HG03558 (cell line): Measurements from ENCODE around the gene STK31.
"Not testable (repeated sequence)": the region's sequence is repeated elsewhere in the genome, so short reads cannot be mapped to it uniquely, and the experiment has no call there.

Source experiments
- ATAC-seq: cut with Tn5 transposase; IDR thresholded peaks from one replicate; pipeline ENCODE4 v1.9.1; 2021; ENCODE audit warnings: moderate number of reproducible peaks; ENCODE audit not compliant: unreplicated experiment; ENCODE audit errors: extremely low read depth

Gene STK31, protein sequence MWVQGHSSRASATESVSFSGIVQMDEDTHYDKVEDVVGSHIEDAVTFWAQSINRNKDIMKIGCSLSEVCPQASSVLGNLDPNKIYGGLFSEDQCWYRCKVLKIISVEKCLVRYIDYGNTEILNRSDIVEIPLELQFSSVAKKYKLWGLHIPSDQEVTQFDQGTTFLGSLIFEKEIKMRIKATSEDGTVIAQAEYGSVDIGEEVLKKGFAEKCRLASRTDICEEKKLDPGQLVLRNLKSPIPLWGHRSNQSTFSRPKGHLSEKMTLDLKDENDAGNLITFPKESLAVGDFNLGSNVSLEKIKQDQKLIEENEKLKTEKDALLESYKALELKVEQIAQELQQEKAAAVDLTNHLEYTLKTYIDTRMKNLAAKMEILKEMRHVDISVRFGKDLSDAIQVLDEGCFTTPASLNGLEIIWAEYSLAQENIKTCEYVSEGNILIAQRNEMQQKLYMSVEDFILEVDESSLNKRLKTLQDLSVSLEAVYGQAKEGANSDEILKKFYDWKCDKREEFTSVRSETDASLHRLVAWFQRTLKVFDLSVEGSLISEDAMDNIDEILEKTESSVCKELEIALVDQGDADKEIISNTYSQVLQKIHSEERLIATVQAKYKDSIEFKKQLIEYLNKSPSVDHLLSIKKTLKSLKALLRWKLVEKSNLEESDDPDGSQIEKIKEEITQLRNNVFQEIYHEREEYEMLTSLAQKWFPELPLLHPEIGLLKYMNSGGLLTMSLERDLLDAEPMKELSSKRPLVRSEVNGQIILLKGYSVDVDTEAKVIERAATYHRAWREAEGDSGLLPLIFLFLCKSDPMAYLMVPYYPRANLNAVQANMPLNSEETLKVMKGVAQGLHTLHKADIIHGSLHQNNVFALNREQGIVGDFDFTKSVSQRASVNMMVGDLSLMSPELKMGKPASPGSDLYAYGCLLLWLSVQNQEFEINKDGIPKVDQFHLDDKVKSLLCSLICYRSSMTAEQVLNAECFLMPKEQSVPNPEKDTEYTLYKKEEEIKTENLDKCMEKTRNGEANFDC

DNA sequence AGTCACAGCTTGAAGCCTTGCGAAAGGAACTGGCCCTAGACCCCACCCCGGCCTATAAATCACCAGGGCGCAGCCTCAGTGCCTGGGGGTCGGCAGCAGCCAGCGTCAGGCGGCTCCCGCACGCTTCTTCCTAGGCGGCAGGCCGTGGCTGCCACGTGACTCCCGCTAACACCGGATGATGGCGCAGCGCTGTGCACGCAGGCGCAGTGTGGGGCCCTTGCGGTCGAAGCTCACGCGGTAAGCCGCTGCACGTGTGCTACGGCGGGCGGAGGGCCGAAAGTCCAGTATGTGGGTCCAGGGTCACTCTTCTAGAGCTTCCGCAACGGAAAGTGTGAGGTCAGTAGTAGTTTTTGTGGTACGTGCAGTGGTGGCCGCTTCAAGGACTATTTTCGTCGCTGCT lies at the start of gene STK31:
Gene STK31, plus strand, starts transcription at position 220 of the 400 bp plus-strand sequence. Its CDS starts 67 bp downstream, at position 287.
- no peak for ATAC-seq

DNA sequence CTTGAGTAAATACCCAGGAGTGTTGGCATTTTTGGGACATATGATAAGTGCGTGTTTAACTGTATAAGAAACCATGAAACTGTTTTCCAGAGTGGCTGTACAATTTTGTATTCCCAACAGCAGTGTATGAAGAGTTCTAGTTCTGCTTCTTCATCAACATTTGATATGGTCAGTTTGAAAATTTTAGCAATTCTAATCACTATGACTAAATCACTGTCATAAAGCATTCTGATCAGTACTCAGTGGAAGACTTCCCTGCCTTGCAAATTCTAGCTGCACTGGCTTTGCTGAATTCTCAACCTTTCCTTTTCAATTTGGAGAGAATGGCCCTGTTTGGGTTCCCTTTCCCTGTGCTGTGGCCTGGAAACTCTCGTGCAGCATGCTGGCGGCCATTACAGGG lies 48.6 kb upstream of the STK31 start:
- no peak for ATAC-seq

DNA sequence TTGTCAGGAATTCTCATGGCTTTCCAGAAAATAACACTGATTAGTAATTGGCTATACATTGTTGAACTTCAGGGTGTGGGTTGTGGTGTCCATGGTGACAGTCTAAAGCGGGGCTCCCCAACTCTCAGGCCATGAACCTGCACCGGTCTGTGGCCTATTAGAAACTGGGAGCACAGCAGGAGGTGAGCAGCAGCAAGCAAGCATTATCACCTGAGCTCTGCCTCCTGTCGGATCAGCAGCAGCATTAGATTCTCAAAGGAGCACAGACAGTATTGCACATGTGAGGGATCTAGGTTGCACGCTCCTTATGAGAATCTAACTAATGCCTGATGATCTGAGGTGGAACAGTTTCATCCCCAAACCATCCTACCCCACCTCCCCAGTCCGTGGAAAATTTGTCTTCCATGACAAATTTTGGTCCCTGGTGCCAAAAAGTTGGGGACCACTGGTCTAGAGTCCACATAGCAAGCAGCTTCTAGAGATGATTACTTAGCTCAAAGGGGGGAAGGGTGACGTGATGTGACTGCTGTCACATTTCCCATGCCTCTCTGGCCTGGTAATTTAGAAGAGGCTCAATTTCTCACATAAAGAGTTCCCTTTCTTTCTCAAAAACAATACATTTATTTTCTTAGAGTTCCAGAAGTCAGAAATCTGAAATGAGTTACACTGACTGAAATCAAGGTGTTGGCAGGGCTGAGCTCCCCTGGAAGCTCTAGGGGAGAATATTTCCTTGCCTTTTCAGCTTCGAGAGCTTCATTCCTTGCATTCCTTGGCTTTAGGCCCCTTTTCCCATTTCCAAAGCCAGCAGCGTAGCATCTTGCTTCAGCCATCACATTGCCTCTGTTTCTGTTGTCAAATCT lies 47.7 kb upstream of the STK31 start:
- ATAC-seq: no peak

DNA sequence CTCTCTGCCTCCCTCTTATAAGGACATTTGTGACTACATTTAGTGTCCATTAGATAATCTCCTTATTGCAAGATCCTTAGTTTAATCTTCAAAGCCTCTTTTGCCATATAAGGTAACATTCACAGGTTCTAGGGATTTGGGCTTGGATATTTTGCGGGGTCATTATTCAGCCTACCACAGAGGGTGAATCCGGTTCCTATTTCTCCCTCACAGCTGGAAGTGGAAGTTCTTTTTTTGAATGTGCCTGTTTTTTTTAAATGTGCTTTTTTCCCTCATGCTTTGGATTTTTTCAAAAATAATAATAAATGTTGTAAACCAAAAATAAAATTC lies 47.1 kb upstream of the STK31 start:
- ATAC-seq: no peak

DNA sequence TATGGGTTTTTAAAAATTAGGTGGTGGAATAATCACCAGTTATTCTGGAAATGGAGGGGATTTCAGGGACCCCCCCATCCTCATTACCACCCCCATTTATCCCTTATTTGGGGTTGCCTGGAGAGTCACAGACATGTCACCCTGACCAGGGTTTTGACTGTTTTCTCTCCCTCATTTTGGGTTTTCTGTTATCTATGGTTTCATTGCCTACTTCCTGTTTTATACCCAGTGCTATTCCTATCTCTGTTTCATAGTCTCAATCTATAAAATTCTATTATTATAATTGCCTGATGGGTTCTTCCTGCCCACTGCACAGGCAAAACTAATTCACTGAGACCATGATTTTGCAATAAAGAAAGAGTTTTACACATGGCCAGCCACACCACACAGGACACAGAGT lies 45.9 kb upstream of the STK31 start:
- no peak for ATAC-seq

DNA sequence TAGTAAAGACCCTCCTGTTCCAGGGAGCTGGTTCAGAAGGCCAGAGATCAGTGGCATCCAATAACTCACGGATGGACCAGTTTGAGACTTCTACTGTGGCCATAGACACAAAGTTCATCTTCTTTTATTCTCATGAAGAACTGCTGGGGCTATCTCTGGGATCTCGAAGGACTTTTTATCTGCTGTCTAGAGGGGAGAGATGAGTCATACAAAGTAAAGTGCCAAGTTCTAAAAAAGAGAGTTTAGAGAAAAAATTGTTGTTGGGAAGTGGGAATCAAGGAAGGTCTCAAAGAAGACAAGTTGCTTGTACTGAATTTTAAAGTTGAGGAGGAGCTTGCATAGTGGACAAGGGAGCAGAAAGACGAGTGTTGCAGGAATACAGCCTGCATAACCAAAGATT lies 38.0 kb upstream of the STK31 start:
- ATAC-seq: no peak

DNA sequence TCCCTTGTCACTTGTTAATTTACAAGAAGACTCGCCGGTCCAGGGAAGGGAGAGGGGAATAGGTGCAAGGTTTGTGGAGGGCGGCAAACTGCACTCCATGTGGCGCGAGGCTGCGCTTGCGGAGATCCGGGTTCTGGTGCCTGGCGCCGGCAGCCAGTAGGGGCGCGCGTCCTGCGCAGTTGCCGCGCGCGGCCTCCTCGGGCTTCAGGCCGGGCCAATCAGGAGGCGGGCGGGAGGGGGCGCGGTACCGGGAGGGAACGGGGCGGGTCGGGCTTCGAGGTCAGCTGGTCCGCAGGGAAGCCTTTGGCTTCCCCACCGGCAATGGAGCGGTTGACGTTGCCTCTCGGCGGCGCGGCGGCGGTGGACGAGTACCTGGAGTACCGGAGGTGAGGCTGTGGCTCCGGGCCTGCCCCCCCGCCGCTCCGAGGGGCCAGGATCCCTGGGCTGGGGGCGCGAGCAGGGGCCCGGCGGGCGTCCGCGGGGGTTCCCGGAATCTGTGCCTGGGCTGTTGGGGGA lies 30.1 kb upstream of the STK31 start, which contains the start of gene FAM221A:
Gene FAM221A, plus strand, starts transcription at position 302 of the 516 bp plus-strand sequence. Its CDS starts 20 bp downstream, at position 322.
- ATAC-seq: peak; percentile 90

DNA sequence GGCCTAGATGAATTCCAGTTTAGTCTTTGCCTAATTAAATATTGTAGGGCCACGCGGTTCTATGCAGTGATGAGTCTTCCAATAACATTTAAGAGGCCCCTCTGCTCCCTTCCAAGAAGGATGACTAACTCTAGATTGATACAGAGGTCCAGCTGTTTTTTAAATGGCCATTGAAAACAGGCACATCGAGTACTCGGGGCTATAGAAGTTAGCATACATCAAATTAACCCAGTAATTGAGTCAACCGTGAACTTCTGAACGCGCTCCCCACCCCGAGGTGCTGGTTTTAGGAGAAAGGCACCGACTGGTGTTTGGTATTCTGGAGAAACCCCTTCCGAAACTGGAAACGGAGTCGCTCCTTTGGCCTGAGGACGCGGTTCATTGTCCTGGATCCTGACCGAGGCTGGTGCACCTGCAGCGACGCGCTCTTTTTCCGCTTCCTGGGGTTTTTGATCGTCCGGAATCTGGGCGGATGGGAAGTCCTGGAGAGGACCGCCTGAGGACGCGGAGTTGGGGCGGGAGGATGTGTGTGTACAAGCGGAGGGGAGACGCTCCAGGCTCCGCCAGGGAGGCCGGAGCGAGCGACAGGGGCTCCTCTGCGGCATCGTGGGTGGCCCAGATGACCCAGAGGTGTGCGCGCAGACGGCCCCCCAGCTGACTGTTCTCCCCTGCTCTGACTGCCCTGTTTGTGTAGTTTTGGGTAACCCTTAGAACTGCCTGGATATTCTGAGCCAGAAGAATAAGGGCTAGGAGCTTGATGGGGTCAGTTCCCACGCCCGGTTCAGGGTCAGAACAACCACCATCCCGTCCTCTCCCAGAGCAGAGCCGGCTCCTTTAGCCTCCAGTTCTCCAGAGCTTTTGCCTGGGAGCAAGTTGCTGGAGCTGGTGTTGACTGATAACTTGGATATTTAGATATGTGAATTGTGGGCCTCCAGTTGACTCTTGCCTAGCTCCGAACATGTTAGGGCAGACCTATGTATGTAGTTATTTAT lies 29.3 kb upstream of the STK31 start:
- ATAC-seq: no peak

DNA sequence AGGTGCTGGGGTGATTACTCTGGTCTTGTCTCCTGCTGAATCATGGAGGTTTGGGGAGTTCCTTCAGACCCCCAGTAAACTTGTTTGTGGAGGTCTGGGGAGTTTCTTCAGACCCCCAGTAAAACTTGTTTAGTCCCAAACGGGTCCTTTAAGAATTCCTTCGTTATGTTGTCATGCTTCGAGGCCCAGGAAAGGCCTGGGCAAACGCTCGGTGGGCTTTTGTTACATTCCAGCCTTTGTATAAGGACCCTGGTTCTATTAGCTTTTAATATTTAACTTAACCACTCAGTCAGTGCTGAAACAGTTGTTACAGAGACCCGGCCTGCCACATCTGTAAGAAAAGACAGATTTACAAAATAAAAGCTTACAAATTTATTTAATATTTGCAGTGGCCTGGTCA lies 26.0 kb upstream of the STK31 start:
- ATAC-seq: not testable (repeated sequence)

DNA sequence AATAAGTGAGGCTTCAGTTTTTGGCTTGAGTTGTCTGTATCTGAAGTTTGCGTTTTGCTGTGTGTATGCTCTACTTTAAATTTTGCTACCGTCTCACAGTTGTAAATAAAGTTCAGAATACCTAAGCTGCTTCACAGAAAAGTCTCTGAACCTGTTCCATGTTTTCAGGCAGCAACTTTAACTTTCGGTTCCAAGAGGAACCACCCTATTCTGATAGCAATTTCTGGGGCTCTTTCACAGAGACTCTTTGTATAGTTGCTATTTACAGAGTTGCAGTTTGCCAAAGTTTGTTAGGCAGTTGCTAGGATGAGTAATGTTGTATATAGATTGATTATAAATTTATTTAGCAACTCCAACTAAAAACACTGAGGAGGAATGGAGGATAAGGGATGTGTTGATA lies 24.3 kb upstream of the STK31 start:
- ATAC-seq: no peak

DNA sequence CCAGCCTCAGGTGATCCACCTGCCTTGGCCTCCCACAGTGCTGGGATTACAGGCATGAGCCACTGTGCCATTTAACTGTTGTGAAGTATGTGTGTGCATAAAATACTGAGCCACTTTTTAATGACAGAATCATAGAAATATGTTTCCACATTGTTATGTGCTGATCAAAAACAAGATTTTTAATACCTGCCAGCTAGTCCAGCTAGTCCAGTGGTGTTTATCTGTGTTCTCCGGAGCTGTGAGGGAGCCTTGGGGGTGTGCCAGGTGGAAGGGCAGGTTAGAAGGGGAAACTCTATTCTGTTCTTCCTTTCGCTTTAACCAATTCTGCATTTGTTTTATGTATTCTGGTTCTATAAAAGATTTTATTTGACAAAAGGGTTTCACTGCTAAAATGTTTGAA lies 23.0 kb upstream of the STK31 start:
- no peak for ATAC-seq

DNA sequence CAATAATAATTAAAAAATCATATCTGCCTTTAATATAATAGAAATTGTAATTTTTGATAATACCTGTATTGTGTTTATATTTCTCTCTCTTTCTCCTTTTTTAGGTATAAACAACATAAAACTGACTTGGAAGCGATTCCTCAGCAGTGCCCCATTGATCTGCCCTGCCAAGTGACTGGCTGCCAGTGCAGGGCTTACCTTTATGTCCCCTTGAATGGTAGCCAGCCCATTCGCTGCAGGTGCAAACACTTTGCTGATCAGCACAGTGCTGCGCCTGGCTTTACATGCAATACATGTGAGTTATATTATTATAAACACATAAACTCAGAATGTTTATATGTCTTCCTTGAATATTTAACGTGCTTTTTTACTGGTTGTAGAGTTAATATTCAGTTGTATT lies 20.9 kb upstream of the STK31 start:
- no peak for ATAC-seq

DNA sequence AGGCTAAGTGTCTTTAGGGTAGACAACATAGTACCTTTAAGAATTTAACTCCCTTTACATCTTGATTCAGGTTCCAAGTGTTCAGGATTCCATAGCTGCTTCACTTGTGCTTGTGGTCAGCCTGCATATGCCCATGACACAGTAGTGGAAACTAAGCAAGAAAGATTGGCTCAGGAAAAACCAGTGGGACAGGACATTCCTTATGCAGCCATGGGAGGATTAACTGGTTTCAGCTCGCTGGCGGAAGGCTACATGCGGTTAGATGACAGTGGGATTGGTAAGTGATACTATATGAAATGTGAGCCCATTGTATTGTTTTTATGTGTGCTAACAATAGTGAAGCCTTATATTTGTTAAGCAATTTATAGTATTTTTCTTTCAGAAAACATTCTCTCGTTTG lies 18.7 kb upstream of the STK31 start:
- ATAC-seq: no peak

DNA sequence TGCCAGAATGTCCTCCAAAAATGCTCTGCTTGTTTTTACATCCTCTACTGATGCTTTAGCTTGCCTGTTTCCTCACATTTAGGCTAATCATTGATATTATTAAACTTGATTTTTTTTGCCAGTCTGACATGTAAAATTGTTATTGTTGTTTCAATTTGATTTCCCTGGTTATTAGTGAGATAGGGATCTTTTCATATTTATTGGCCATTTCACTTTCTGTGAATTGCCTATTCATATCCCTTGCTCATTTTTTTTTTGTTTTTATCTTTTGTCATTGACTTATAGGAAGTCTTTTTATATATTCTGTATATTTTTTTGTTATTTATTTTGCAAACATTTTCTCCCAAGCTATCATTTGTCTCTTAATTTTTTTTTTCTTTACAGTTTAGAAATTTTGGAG lies 16.8 kb upstream of the STK31 start:
- ATAC-seq: no peak

DNA sequence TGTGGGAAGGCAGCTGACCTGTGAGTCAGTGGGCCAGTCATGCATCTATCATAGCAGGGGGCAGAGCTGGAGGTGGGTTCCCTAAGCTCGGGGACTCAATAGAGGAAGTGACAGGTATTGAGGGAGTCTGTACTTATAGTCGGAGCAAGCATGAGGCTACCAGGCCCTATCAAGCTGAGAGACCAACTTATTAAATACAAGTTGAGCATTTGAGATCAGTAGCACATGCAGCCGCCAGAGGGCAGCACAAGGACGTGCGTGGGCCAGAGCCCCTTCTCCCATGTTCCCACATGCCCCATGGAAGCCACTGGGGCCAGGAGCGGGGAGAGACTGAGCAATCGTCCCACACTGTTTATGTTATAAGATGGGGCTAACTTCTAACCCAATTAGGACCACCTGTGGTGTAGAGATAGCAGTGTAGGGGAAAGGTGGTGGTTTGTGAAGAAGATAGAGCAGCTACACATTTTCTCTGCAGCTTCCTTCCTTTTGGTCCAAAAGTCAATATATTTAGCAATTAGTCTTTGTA lies 13.0 kb upstream of the STK31 start:
- ATAC-seq: no peak

DNA sequence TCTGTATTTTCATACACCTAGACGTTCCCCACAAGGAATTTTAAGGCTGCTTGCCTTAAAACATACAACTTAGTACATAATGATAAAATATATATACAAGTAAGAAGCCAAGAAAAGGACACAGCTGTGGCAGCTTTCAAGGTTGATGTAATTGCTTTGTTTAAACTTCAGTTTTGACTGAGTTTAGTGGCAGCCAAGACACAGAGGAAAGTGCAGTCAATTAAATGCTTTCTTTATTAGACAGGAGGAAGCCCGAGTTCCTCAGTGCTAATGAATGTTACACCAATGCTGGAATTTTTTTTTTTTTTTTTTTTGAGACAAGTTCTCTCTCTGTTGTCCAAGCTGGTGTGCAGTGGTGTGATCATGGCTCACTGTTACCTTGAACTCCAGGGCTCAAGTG lies 11.2 kb upstream of the STK31 start:
- no peak for ATAC-seq

DNA sequence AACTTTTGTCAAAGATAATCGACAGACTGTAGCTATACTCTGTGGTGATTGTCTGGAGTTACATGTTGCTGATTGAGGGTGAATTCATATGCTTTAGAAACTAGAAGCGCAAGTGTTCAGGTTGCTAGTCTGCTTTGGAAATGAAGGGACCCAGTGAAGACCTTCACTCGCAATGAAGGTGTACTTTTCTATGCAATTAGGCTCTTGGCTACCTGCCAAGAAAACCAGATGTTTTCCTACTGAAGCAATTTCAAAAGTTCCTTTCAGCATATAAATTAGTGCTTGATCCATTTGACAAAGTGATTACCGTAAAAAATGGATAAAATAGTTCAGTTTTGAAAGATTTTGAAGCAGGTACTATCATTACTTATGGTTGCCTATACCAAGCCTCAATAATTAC lies 10.0 kb upstream of the STK31 start:
- no peak for ATAC-seq

DNA sequence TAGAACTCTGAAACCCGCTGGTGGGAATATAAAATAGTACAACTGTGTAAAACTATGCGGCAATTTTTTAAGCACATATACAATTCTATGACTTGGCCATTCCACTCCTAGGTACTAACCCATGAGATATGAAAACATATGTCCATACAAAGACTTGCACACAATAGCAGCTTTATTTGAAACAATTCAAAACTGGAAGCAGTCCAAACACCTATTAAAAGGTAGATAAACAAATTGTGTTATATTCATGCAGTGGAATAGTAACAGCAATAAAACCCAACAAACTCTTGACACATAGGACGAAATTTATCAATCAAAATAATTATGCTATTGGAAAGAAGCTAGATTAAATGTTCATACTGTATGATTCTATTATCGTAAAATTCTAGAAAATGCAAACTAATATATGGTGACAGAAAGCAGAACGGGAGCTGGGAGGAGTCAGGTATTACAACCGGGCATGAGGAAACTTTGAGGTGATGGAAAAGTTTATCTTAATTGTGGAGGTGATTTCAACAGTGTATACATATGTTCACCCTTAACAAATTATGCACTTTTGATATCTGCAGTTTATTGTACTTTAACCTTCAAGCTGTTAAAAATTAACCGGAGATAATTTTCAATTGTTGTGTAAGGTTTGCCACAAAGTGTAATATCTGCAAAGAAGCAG lies 803 bp upstream of the STK31 start:
- no peak for ATAC-seq
